ENCODE data around the gene PABPC1L. TPM values are rescaled to one million over a fixed set of nuclear protein-coding genes. Genes with fewer than 3 reads are reported as not detected.

The PABPC1L gene
- total RNA-seq, 1 experiment from 2014 or later = 127 TPM

GRCh38 chr20:44883214-44883902, 26.5 kb upstream of the PABPC1L start:
- intact Hi-C loops (cut with micrococcal nuclease) = no loop called here
- BruUV-seq (replicated peaks) = no TSS peak
- Histone ChIP-seq H3K27me3 (ENCODE audit: insufficient read depth, low read length) (no peaks in the 10 kb centered on the region), H3K36me3 (ENCODE audit: control insufficient read depth in 1 of 2, insufficient read depth in 2 of 2, low read length in 2 of 2) (peaks cover 0 to 7% of the 10 kb centered on the region in 2 experiments; a peak in 1 of 4 replicates), H3K4me3 (replicated peaks in 1 of 2; ENCODE audit: low read depth in 1 of 2, low read length in 2 of 2) (no peak overlapping the region), H4K20me1 (ENCODE audit: insufficient read depth) (peaks cover 22% of the 10 kb centered on the region; the same call in 1 of the 2 replicates), H3K27ac (ENCODE audit: low read depth, low read length) (no peak overlapping the region), H3K9ac (ENCODE audit: low read length) (no peak overlapping the region), H2AFZ (ENCODE audit: low read depth, low read length, poor library complexity, severe bottlenecking) (no peak overlapping the region), H3K4me2 (ENCODE audit: low read length) (no peak overlapping the region), H3K9me3 (ENCODE audit: control insufficient read depth in 1 of 2, insufficient read depth in 1 of 2, low read depth in 1 of 2, low read length in 2 of 2) (no peaks in the 10 kb centered on the region), H3K4me1 (ENCODE audit: control insufficient read depth in 1 of 2, insufficient read depth in 2 of 2, low read length in 2 of 2) (peaks cover 17 to 26% of the 10 kb centered on the region in 2 experiments; a peak in 3 of 4 replicates), H3K9me2 (ENCODE audit: insufficient read depth) (no peaks in the 10 kb centered on the region), H3K79me2 (ENCODE audit: insufficient read depth, low read length) (peaks cover 29% of the 10 kb centered on the region)
- TF ChIP-seq, protein P1, sequence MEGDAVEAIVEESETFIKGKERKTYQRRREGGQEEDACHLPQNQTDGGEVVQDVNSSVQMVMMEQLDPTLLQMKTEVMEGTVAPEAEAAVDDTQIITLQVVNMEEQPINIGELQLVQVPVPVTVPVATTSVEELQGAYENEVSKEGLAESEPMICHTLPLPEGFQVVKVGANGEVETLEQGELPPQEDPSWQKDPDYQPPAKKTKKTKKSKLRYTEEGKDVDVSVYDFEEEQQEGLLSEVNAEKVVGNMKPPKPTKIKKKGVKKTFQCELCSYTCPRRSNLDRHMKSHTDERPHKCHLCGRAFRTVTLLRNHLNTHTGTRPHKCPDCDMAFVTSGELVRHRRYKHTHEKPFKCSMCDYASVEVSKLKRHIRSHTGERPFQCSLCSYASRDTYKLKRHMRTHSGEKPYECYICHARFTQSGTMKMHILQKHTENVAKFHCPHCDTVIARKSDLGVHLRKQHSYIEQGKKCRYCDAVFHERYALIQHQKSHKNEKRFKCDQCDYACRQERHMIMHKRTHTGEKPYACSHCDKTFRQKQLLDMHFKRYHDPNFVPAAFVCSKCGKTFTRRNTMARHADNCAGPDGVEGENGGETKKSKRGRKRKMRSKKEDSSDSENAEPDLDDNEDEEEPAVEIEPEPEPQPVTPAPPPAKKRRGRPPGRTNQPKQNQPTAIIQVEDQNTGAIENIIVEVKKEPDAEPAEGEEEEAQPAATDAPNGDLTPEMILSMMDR (IDR thresholded peaks at IDR 0.05 in 2 of 3, conservative IDR thresholded peaks at IDR 0.05 in 1 of 3; ENCODE audit: borderline replicate concordance in 1 of 3, insufficient read depth in 1 of 3, low read depth in 2 of 3, low read length in 2 of 3) = no peak
- TF ChIP-seq CBX3 (IDR thresholded peaks at IDR 0.05; ENCODE audit: low read depth) (no peak), CEBPB (IDR thresholded peaks at IDR 0.05; ENCODE audit: low read depth) (no peak), ELF1 (IDR thresholded peaks at IDR 0.05; ENCODE audit: borderline replicate concordance, low read depth) (no peak), ZBTB33 (IDR thresholded peaks at IDR 0.05; ENCODE audit: extremely low read depth, insufficient replicate concordance, low read length) (no peak), POLR2AphosphoS5 (IDR thresholded peaks at IDR 0.05; ENCODE audit: low read depth, low read length) (no peak), SRF (IDR thresholded peaks at IDR 0.05; ENCODE audit: low read depth) (no peak), ZNF274 (IDR thresholded peaks at IDR 0.05; ENCODE audit: low read depth, low read length) (no peak), JUND (IDR thresholded peaks at IDR 0.05) (no peak), POLR2A (IDR thresholded peaks at IDR 0.05; ENCODE audit: borderline replicate concordance, extremely low read depth, insufficient read depth, insufficient read length) (no peak)
- TF ChIP-seq, protein P2, sequence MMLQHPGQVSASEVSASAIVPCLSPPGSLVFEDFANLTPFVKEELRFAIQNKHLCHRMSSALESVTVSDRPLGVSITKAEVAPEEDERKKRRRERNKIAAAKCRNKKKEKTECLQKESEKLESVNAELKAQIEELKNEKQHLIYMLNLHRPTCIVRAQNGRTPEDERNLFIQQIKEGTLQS (IDR thresholded peaks at IDR 0.05) = no peak
- ChIA-PET POLR2A (no interaction called here), CTCF (no interaction called here), RAD21 (ENCODE audit: low non-redundant PET in 1 of 2, low total read pairs in 2 of 2, uncharacterized antibody in 2 of 2, unreplicated experiment in 2 of 2) (no interaction called here)
- DNase-seq (ENCODE audit: low read depth, low spot score) (no peak), ATAC-seq (no peak)

Measured in HCT116 (cell line).